CD8-positive, alpha-beta memory T cell (primary cell): Measurements from ENCODE around the gene GPR89A. TPM values are rescaled to one million over a fixed set of nuclear protein-coding genes. Genes with fewer than 3 reads are reported as not detected.
"Not testable (repeated sequence)": the region's sequence is repeated elsewhere in the genome, so short reads cannot be mapped to it uniquely, and the experiment has no call there.

Experiments
- CTCF ChIA-PET: fragments of 350-600 bp; sonication (Branson Sonifier 250); formaldehyde crosslinking; loops from one replicate; lab custom pipeline; 2021; ENCODE audit warnings: antibody characterized with exemption; lab: Charles Lee
- POLR2A ChIA-PET: fragments of 350-600 bp; sonication (Branson Sonifier 250); formaldehyde crosslinking; loops from one replicate; lab custom pipeline; 2021; ENCODE audit warnings: antibody characterized with exemption; lab: Charles Lee
- DNase-seq, 5 donors: peaks; one replicate each; pipeline versions ENCODE4 v3.0.0 to v3.0.0-alpha.2; 2020 to 2022; ENCODE audit warnings: mixed read lengths in 1 of 5
- H3K27ac ChIP-seq: one replicate; pipeline ENCODE4 v1.7.0; 2013; ENCODE audit warnings: low read depth, mild to moderate bottlenecking, low read length, moderate library complexity
- H3K27me3 ChIP-seq: 2 replicates; pipeline ENCODE4 v1.7.0; 2013; ENCODE audit warnings: low read length, mild to moderate bottlenecking; ENCODE audit not compliant: insufficient read depth, poor library complexity, severe bottlenecking
- H3K36me3 ChIP-seq: 2 replicates; pipeline ENCODE4 v1.7.0; 2013; ENCODE audit warnings: mild to moderate bottlenecking, low read length, moderate library complexity; ENCODE audit not compliant: insufficient read depth
- H3K4me1 ChIP-seq: 2 replicates; pipeline ENCODE4 v1.7.0; 2013; ENCODE audit warnings: mild to moderate bottlenecking, low read length, moderate library complexity; ENCODE audit not compliant: insufficient read depth
- H3K4me3 ChIP-seq: 2 replicates; pipeline ENCODE4 v1.7.0; 2013; ENCODE audit warnings: mild to moderate bottlenecking, low read length
- H3K9me3 ChIP-seq: 2 replicates; pipeline ENCODE4 v1.7.0; 2013; ENCODE audit warnings: mild to moderate bottlenecking, low read length
- H3K27ac Mint-ChIP-seq, 8 donors: one replicate each; pipeline ENCODE4 v1.8.0; 2020 to 2021; ENCODE audit warnings: mixed read lengths in 8 of 8, mild to moderate bottlenecking in 6 of 8, inconsistent platforms in 3 of 8, moderate library complexity in 3 of 8
- H3K27me3 Mint-ChIP-seq, 2 donors: one replicate each; pipeline ENCODE4 v1.8.0; 2020 to 2021; ENCODE audit warnings: mixed read lengths in 2 of 2, mild to moderate bottlenecking in 1 of 2, moderate library complexity in 1 of 2
- H3K36me3 Mint-ChIP-seq, 3 donors: one replicate each; pipeline ENCODE4 v1.8.0; 2020 to 2021; ENCODE audit warnings: mixed read lengths in 3 of 3, inconsistent platforms in 1 of 3, mild to moderate bottlenecking in 1 of 3
- H3K4me1 Mint-ChIP-seq, 3 donors: one replicate each; pipeline ENCODE4 v1.8.0; 2020 to 2021; ENCODE audit warnings: mixed read lengths in 3 of 3, inconsistent platforms in 1 of 3, mild to moderate bottlenecking in 1 of 3
- H3K4me3 Mint-ChIP-seq, 7 donors: one replicate each; pipeline ENCODE4 v1.8.0; 2020 to 2021; ENCODE audit warnings: mixed read lengths in 7 of 7, mild to moderate bottlenecking in 6 of 7, moderate library complexity in 4 of 7, inconsistent platforms in 2 of 7
- H3K9me3 Mint-ChIP-seq, 5 donors: one replicate each; pipeline ENCODE4 v1.8.0; 2020 to 2022; ENCODE audit warnings: mixed read lengths in 5 of 5, mild to moderate bottlenecking in 3 of 5, moderate library complexity in 2 of 5, inconsistent platforms in 1 of 5
- polyA plus RNA-seq: library from polyadenylated mRNA; unstranded; fragments of 300-500 nt; fragmentation: Illumina TruSeq; gene quantifications from one replicate; pipeline ENCODE4 v1.2.3, GENCODE V29; 2021
- total RNA-seq, 2 experiments: library from RNA; stranded (reverse); gene quantifications; one replicate each; pipeline ENCODE4 v1.2.3, GENCODE V29; 2021

GPR89A gene
- total RNA-seq (10 to 100 TPM; 25.0 to 31.0 TPM), polyA plus RNA-seq (20.8 TPM)

DNA sequence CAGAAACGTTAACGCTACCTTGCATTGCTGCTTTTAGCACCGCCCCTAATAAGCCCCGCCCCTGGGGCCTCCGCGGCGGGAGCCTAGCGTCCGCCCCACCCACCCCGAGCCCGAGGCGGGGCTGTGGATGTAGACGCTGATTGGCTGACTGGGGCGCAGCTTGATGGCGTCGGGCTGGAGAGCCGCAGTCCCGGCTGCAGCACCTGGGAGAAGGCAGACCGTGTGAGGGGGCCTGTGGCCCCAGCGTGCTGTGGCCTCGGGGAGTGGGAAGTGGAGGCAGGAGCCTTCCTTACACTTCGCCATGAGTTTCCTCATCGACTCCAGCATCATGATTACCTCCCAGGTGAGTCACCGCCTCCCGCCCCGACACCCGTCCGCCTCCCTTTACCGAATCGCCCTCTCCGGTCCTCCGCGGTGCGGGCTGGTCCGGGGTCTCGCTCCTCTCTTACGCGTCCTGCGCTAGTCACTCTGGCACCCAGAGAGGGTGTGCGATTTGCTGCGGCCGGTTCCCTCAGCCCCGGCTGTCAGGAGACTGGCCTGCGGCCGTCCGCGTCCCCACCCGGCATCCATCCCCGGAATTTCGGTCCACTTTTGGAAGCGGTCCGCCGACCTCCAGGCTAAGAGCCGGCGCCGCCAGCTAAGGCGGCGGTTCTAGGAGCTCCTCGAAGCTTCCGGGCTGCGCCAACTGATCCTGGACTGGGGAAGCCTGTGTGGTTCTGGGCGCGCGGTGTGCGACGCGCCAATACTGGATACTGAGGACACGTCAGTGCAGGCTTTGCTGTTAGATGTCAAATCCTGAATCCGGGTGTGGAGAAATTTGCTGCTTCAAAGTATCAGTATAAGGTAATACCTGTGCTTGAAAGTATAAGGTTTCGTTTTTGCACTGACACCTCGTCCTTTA lies at the start of gene GPR89A:
TSS of gene GPR89A (plus strand) at position 156 of the 901 bp plus-strand sequence. CDS start at position 302, 146 bp downstream.
- peak; percentile 94 to 97 (median 94) for DNase-seq
- POLR2A ChIA-PET, H3K36me3 ChIP-seq, H3K4me1 ChIP-seq, CTCF ChIA-PET, H3K9me3 Mint-ChIP-seq, H3K9me3 ChIP-seq, H3K27me3 Mint-ChIP-seq, H3K36me3 Mint-ChIP-seq, H3K27me3 ChIP-seq: not testable (repeated sequence)
- peak within 1 kb of the TSS; percentile 73 for H3K4me3 ChIP-seq
- H3K27ac ChIP-seq, result peak within 1 kb of the TSS; percentile 78
- H3K27ac Mint-ChIP-seq, result peak within 1 kb of the TSS; percentile 50 to 94 (median 84)
- peak within 1 kb of the TSS; percentile 88 to 97 (median 89) for H3K4me3 Mint-ChIP-seq
- H3K4me1 Mint-ChIP-seq, result peaks cover 19 to 35% (median 29%) of the 10 kb centered on the region in 3 donors

DNA sequence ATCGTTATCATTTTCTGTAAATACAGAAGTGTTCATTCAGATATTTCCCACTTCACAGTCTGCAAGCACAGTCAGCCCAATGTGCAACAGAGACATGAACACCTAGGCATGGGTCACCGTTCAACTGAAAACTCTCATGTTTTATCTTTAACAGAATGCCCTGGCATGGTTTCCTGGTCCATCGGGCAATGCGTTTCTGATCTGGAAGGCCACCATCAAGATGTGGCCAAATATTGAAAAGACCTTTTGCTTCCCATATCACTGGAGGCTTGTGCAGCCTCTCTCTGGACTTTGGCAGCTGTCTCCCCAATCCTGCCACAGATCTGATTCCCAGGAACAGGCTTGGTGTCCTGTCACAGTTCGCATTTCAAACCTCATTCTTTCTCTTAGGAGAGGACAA lies 21.0 kb upstream of the GPR89A start:
- H3K9me3 Mint-ChIP-seq, H3K36me3 Mint-ChIP-seq, H3K27me3 Mint-ChIP-seq, H3K4me3 ChIP-seq, H3K9me3 ChIP-seq, H3K36me3 ChIP-seq, H3K4me1 ChIP-seq, H3K27ac Mint-ChIP-seq, H3K27ac ChIP-seq, CTCF ChIA-PET, DNase-seq, H3K4me1 Mint-ChIP-seq, H3K27me3 ChIP-seq, H3K4me3 Mint-ChIP-seq, POLR2A ChIA-PET: not testable (repeated sequence)

DNA sequence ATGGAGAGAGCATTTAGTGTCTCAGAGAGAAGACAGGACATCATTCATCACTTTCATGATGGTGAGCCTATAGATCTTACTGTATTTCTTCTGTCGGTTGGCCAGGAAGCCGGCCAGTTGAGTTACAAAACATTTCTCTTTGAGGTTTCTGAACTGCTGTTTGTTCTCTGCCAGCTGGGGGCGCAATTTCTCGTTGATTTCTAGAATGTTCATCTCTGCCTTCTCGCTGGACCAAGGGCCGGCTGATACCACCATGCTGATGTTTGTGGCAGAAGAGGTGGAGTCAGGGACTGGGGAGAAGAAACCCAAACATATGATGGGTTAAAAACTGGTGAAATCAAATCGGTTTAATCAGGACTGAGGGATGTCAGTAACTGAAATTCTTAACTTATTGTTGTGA lies 17.0 kb upstream of the GPR89A start:
- H3K9me3 Mint-ChIP-seq, H3K36me3 Mint-ChIP-seq, H3K9me3 ChIP-seq, H3K4me3 ChIP-seq, POLR2A ChIA-PET, H3K4me1 ChIP-seq, H3K27ac Mint-ChIP-seq, H3K4me1 Mint-ChIP-seq, H3K27me3 Mint-ChIP-seq, H3K36me3 ChIP-seq, H3K27ac ChIP-seq, H3K4me3 Mint-ChIP-seq, CTCF ChIA-PET, H3K27me3 ChIP-seq: not testable (repeated sequence)
- DNase-seq, result peak; percentile 11 to 63 (median 29)

DNA sequence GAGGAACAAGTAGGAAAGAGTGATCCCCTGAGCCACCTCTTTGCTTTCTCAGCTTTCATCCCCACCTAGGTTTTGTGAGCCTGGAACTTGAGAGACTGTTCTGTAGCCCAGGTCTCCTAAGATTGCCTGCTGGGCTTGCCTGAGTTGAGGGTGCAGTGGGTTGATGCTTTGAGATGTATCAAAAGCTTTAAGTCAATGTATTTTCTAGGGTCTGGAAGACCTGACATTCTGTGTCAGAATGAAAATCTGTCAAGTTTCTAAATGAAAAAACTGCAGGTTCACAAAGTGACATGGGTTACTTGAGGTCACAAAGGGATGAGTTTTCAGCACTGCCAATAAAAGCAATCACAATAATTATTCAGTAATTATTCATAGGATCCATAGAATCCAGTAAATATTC lies 15.4 kb upstream of the GPR89A start:
- H3K4me3 Mint-ChIP-seq, CTCF ChIA-PET, H3K9me3 Mint-ChIP-seq, H3K4me3 ChIP-seq, H3K9me3 ChIP-seq, POLR2A ChIA-PET, H3K27me3 ChIP-seq, H3K36me3 Mint-ChIP-seq, DNase-seq, H3K4me1 ChIP-seq, H3K4me1 Mint-ChIP-seq, H3K27me3 Mint-ChIP-seq, H3K36me3 ChIP-seq, H3K27ac ChIP-seq: not testable (repeated sequence)
- peak overlapping the region in 2 of 8 donors; percentile 33 to 54 for H3K27ac Mint-ChIP-seq

DNA sequence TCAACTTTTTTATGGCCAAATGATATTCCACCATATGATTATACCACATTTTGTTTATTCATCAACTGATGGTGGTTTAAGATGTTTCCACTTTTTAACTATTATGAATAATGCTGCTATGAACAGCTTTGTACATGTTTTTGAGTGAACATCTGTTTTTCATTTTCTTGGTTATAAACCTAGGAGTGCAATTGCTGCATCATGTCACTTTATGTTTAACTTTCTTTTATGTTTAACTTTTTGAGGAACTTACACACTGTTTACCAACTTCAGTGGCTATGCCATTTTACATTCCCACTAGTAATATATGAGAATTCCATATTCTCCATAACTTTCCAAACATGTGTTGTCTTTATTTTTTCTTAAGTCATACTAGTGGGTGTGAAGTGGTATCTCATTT lies 12.4 kb upstream of the GPR89A start:
- H3K27ac ChIP-seq, H3K4me3 ChIP-seq, POLR2A ChIA-PET, H3K9me3 Mint-ChIP-seq, CTCF ChIA-PET, H3K36me3 ChIP-seq, DNase-seq, H3K36me3 Mint-ChIP-seq, H3K4me1 Mint-ChIP-seq, H3K27ac Mint-ChIP-seq, H3K4me1 ChIP-seq, H3K27me3 ChIP-seq, H3K9me3 ChIP-seq, H3K4me3 Mint-ChIP-seq: not testable (repeated sequence)
- peaks cover 0 to 13% of the 10 kb centered on the region in 2 donors for H3K27me3 Mint-ChIP-seq

DNA sequence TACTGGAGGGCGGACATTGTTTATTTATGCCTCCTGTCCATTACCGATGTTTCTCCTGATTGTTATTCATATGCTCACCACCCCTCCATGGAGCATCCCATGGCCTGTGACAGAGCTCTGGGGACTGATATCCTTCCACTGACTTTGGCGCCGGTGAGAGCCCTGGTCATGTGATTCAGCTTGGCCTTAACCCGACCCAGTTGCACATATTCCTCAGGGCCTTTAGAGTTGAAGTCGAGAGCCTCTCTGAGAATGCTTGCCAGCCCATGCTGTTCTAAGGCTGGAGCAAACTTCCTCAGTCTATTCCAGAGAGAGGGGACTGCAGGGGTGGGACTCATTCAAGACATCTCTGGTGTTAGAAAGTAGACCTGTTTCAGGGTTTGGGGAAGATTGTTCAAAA lies 11.6 kb upstream of the GPR89A start:
- H3K4me3 ChIP-seq, H3K36me3 Mint-ChIP-seq, POLR2A ChIA-PET, DNase-seq, H3K27ac ChIP-seq, H3K4me1 Mint-ChIP-seq, H3K4me3 Mint-ChIP-seq, H3K9me3 Mint-ChIP-seq, H3K9me3 ChIP-seq, H3K36me3 ChIP-seq, H3K4me1 ChIP-seq, CTCF ChIA-PET, H3K27ac Mint-ChIP-seq, H3K27me3 ChIP-seq: not testable (repeated sequence)
- H3K27me3 Mint-ChIP-seq, result peaks cover 0 to 13% of the 10 kb centered on the region in 2 donors

DNA sequence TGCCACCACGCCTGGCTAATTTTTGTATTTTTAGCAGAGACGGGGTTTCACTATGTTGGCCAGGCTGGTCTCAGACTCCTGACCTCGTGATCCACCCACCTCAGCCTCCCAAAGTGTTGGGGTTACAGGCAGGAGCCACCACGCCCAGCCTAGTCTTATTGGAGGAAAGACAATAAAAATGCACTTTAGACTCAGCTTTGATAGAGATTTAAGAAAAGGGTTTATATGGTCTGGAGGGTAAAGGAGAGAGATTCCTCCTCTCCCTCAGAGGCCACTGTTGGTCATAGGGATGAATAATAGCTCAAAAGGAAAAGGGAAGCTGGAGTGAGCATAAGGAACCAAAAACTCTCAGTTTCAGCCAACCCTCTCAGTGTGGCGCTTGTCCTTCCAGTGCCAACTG lies 8.4 kb upstream of the GPR89A start:
- POLR2A ChIA-PET, H3K9me3 ChIP-seq, H3K36me3 ChIP-seq, H3K4me3 ChIP-seq, H3K36me3 Mint-ChIP-seq, DNase-seq, H3K4me1 Mint-ChIP-seq, H3K27me3 ChIP-seq, H3K4me3 Mint-ChIP-seq, H3K4me1 ChIP-seq, H3K27ac Mint-ChIP-seq, H3K9me3 Mint-ChIP-seq, H3K27ac ChIP-seq: not testable (repeated sequence)
- H3K27me3 Mint-ChIP-seq, result peaks cover 1 to 13% of the 10 kb centered on the region in 2 donors
- CTCF ChIA-PET, result interaction anchor here (1.8 kb wide), 1 partner anchor 121 kb away, joined by 4 read pairs; no protein-coding TSS in a partner anchor

DNA sequence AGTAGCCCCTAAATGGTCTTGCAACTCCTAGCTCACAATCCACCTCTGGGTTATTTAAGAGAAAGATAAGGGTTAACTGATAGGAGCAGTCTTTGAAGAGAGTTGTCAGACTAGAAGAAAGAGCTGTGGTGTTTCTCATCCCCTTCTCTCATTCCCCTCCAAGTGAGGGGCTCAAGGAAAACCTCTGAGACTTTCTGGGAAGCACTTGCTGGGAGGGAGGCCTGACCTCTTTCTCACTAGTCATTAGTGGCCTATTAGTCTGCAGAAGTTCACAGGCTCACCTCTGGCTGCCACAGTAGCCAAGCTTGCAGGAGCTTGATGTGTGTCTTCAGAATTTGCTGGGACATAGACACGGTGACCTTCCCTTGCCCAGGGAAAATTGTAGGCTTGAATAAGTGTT lies 6.2 kb upstream of the GPR89A start:
- Histone ChIP-seq H3K27me3 (no peaks in the 10 kb centered on the region), H3K9me3 (no peaks in the 10 kb centered on the region), H3K4me3 (no peak overlapping the region), H3K27ac (no peak overlapping the region), H3K4me1 (no peaks in the 10 kb centered on the region), H3K36me3 (no peaks in the 10 kb centered on the region)
- no peaks in the 10 kb centered on the region for H3K4me1 Mint-ChIP-seq
- H3K9me3 Mint-ChIP-seq, result no peaks in the 10 kb centered on the region
- H3K27me3 Mint-ChIP-seq, result peaks cover 1 to 9% of the 10 kb centered on the region in 2 donors
- ChIA-PET CTCF (no interaction called here), POLR2A (no interaction called here)
- no peaks in the 10 kb centered on the region for H3K36me3 Mint-ChIP-seq
- no peak overlapping the region for H3K27ac Mint-ChIP-seq
- no peak overlapping the region for H3K4me3 Mint-ChIP-seq
- no peak for DNase-seq
